IMR-90 (cell line): ENCODE measurements around the gene KRTAP9-3. TPM values are rescaled to one million over a fixed set of nuclear protein-coding genes. Genes with fewer than 3 reads are reported as not detected.

Experiments used
- ATAC-seq: fragments of 200-7000 bp; cut with Tn5 transposase; 2 replicates; pipeline ENCODE4 v1.9.1; 2020; ENCODE audit warnings: low read depth, mild to moderate bottlenecking, moderate library complexity
- BruUV-seq: library from RNA; stranded (reverse); fragments of 400-500 nt; replicated peaks from 2 replicates; lab custom pipeline; 2021; lab: Mats Ljungman, UMichigan
- CTCF ChIA-PET: fragments of 300-600 bp; formaldehyde crosslinking; extraction: SDS; loops from one replicate; lab custom pipeline; 2021; ENCODE audit warnings: antibody characterized with exemption; lab: Yijun Ruan, JAX
- POLR2A ChIA-PET: fragments of 300-600 bp; sonication (Branson Sonifier 250); formaldehyde crosslinking; loops from one replicate; lab custom pipeline; 2022; ENCODE audit warnings: antibody characterized with exemption; ENCODE audit not compliant: unreplicated experiment; lab: Charles Lee
- DNase-seq: peaks from one replicate; pipeline ENCODE4 v3.0.0; 2013
- H2AFZ ChIP-seq: replicated peaks from 2 replicates; pipeline ENCODE3; 2013; ENCODE audit warnings: low read length, mild to moderate bottlenecking; ENCODE audit not compliant: poor library complexity
- H2AK5ac ChIP-seq: 2 replicates; pipeline ENCODE4 v1.6.1; 2013; ENCODE audit warnings: low read depth, low read length, inconsistent platforms
- H2AK9ac ChIP-seq: replicated peaks from 2 replicates; pipeline ENCODE3; 2013; ENCODE audit warnings: mild to moderate bottlenecking, low read depth, low read length, moderate library complexity; ENCODE audit not compliant: poor library complexity
- H2BK120ac ChIP-seq: 2 replicates; pipeline ENCODE4 v1.6.1; 2013; ENCODE audit warnings: low read depth, low read length, inconsistent platforms
- H2BK15ac ChIP-seq: 3 replicates; pipeline ENCODE4 v1.6.1; 2013; ENCODE audit warnings: low read depth, low read length, inconsistent platforms
- H2BK20ac ChIP-seq: 2 replicates; pipeline ENCODE4 v1.6.1; 2013; ENCODE audit warnings: low read depth, mild to moderate bottlenecking, inconsistent platforms, low read length, moderate library complexity
- H2BK5ac ChIP-seq: 2 replicates; pipeline ENCODE4 v1.6.1; 2013; ENCODE audit warnings: mild to moderate bottlenecking, low read depth, low read length, inconsistent platforms; ENCODE audit not compliant: poor library complexity, severe bottlenecking
- H3K14ac ChIP-seq: replicated peaks from 2 replicates; pipeline ENCODE4 v1.6.1; 2013; ENCODE audit warnings: low read depth, low read length, inconsistent platforms
- H3K18ac ChIP-seq: 2 replicates; pipeline ENCODE4 v1.6.1; 2013; ENCODE audit warnings: low read depth, low read length, control low read depth
- H3K23ac ChIP-seq: 2 replicates; pipeline ENCODE4 v1.6.1; 2013; ENCODE audit warnings: low read depth, low read length, inconsistent platforms
- H3K27ac ChIP-seq: 2 replicates; pipeline ENCODE4 v1.5.1; 2013; ENCODE audit warnings: mild to moderate bottlenecking, control low read depth, low read length; ENCODE audit not compliant: insufficient read depth
- H3K27me3 ChIP-seq: 2 replicates; pipeline ENCODE4 v1.6.1; 2013; ENCODE audit warnings: low read length; ENCODE audit not compliant: control insufficient read depth, insufficient read depth
- H3K36me3 ChIP-seq: 2 replicates; pipeline ENCODE4 v1.6.1; 2013; ENCODE audit warnings: low read length, mixed read lengths; ENCODE audit not compliant: control insufficient read depth, insufficient read depth
- H3K4ac ChIP-seq: 2 replicates; pipeline ENCODE4 v1.6.1; 2013; ENCODE audit warnings: low read depth, low read length, inconsistent platforms
- H3K4me1 ChIP-seq: 2 replicates; pipeline ENCODE4 v1.6.1; 2013; ENCODE audit warnings: low read length, mixed read lengths; ENCODE audit not compliant: control insufficient read depth, insufficient read depth
- H3K4me2 ChIP-seq: 2 replicates; pipeline ENCODE4 v1.6.1; 2013; ENCODE audit warnings: low read depth, mild to moderate bottlenecking, control low read depth, low read length, moderate library complexity
- H3K4me3 ChIP-seq: 2 replicates; pipeline ENCODE4 v1.5.1; 2013; ENCODE audit warnings: low read depth, mild to moderate bottlenecking, control low read depth, low read length, moderate library complexity; ENCODE audit not compliant: insufficient read depth
- H3K56ac ChIP-seq: 2 replicates; pipeline ENCODE4 v1.6.1; 2013; ENCODE audit warnings: low read length, inconsistent platforms; ENCODE audit not compliant: insufficient read depth; ENCODE audit errors: extremely low read depth
- H3K79me1 ChIP-seq, 2 experiments: 2 replicates each; pipeline ENCODE4 v1.6.1; 2013; ENCODE audit warnings: low read length in 2 of 2, inconsistent platforms in 1 of 2, low read depth in 1 of 2
- H3K9ac ChIP-seq: 2 replicates; pipeline ENCODE4 v1.6.1; 2013; ENCODE audit warnings: low read depth, low read length, control low read depth
- H3K9me1 ChIP-seq: 2 replicates; pipeline ENCODE4 v1.6.1; 2013; ENCODE audit warnings: low read length, inconsistent platforms; ENCODE audit not compliant: insufficient read depth
- H3K9me3 ChIP-seq: 2 replicates; pipeline ENCODE4 v1.6.1; 2013; ENCODE audit warnings: low read length; ENCODE audit not compliant: control insufficient read depth, insufficient read depth
- H4K20me1 ChIP-seq: 2 replicates; pipeline ENCODE4 v1.6.1; 2013; ENCODE audit warnings: low read length, inconsistent platforms; ENCODE audit not compliant: insufficient read depth
- H4K5ac ChIP-seq: 2 replicates; pipeline ENCODE4 v1.6.1; 2013; ENCODE audit warnings: mild to moderate bottlenecking, low read depth, low read length, control low read depth
- H4K8ac ChIP-seq, 2 experiments: 2 replicates each; pipeline ENCODE4 v1.6.1; 2013; ENCODE audit warnings: low read depth in 2 of 2, low read length in 2 of 2, control low read depth in 1 of 2, inconsistent platforms in 1 of 2
- H4K91ac ChIP-seq: 2 replicates; pipeline ENCODE4 v1.6.1; 2013; ENCODE audit warnings: low read depth, low read length, inconsistent platforms; ENCODE audit not compliant: insufficient read depth
- BHLHE40 ChIP-seq: fragments of 150-350 bp; IDR thresholded peaks from 2 replicates; pipeline ENCODE4 v1.6.1; 2016; ENCODE audit warnings: mild to moderate bottlenecking, low read depth, low read length
- CEBPB ChIP-seq: IDR thresholded peaks from 2 replicates; pipeline ENCODE4 v1.6.1; 2012; ENCODE audit warnings: low read depth, low read length, improper control_type of control experiment
- CHD1 ChIP-seq: IDR thresholded peaks from 2 replicates; pipeline ENCODE4 v1.6.1; 2012; ENCODE audit warnings: low read depth, low read length, improper control_type of control experiment
- FOS ChIP-seq: fragments of 150-350 bp; IDR thresholded peaks from 2 replicates; pipeline ENCODE4 v1.6.1; 2016; ENCODE audit warnings: low read depth, low read length
- MAFK ChIP-seq: IDR thresholded peaks from 2 replicates; pipeline ENCODE4 v1.6.1; 2012; ENCODE audit warnings: low read depth, low read length, improper control_type of control experiment
- MAZ ChIP-seq: IDR thresholded peaks from 2 replicates; pipeline ENCODE4 v1.6.1; 2012; ENCODE audit warnings: low read depth, mild to moderate bottlenecking, low read length, improper control_type of control experiment, moderate library complexity, borderline replicate concordance
- MXI1 ChIP-seq: IDR thresholded peaks from 2 replicates; pipeline ENCODE4 v1.6.1; 2012; ENCODE audit warnings: low read depth, mild to moderate bottlenecking, low read length, moderate library complexity, borderline replicate concordance
- NFE2L2 ChIP-seq: fragments of 150-350 bp; IDR thresholded peaks from 2 replicates; pipeline ENCODE4 v1.6.1; 2016; ENCODE audit warnings: low read depth, mild to moderate bottlenecking, low read length
- POLR2A ChIP-seq: IDR thresholded peaks from 2 replicates; pipeline ENCODE4 v1.6.1; 2012; ENCODE audit warnings: mild to moderate bottlenecking, low read depth, low read length
- RAD21 ChIP-seq: IDR thresholded peaks from 2 replicates; pipeline ENCODE4 v1.6.1; 2012; ENCODE audit warnings: low read length, improper control_type of control experiment
- RCOR1 ChIP-seq: IDR thresholded peaks from 2 replicates; pipeline ENCODE4 v1.6.1; 2012; ENCODE audit warnings: mild to moderate bottlenecking, low read length, improper control_type of control experiment; ENCODE audit not compliant: insufficient replicate concordance
- RFX5 ChIP-seq: IDR thresholded peaks from 2 replicates; pipeline ENCODE4 v1.8.0; 2012; ENCODE audit warnings: low read depth, mild to moderate bottlenecking, low read length, moderate library complexity
- SMC3 ChIP-seq: fragments of 150-350 bp; IDR thresholded peaks from 2 replicates; pipeline ENCODE4 v1.6.1; 2016; ENCODE audit warnings: low read depth, mild to moderate bottlenecking, antibody characterized with exemption, low read length, moderate library complexity
- WGBS, 2 experiments: methylation state at CpG; one replicate each; pipeline versions ENCODE4 v1.1.5 to v1.1.7; 2013; ENCODE audit warnings: missing lambda C conversion rate in 2 of 2; ENCODE audit not compliant: insufficient read length in 1 of 2; ENCODE audit errors: extremely low coverage in 2 of 2; 5-methylcytosine and 5-hydroxymethylcytosine counted together
- dilution Hi-C: fragments of 300-500 bp; cut with HindIII; formaldehyde crosslinking; loops from one replicate; pipeline ENCODE4 v1.14.3; 2018; ENCODE audit warnings: low sequenced_read_pairs; ENCODE audit not compliant: unreplicated experiment
- in situ Hi-C: fragments of 300-500 bp; cut with MboI; formaldehyde crosslinking; loops from 3 replicates; pipeline ENCODE4 v1.14.3; 2019; ENCODE audit warnings: low sequenced_read_pairs, inconsistent platforms, mixed read lengths
- intact Hi-C: fragments of 100-400 bp; cut with micrococcal nuclease; formaldehyde crosslinking; loops from 2 replicates; pipeline ENCODE4 v1.10.0; 2022
- polyA plus RNA-seq, 3 experiments: library from polyadenylated mRNA; depleted of rRNA; stranded (reverse); fragments of >200 nt; gene quantifications; 2 replicates each; pipeline ENCODE4 v1.2.3, GENCODE V29; 2012; ENCODE audit warnings: low replicate concordance in 1 of 3
- total RNA-seq: library from RNA; depleted of rRNA; stranded (reverse); fragments of >200 nt; gene quantifications from 2 replicates; pipeline ENCODE4 v1.2.3, GENCODE V29; 2012
- TF ChIP-seq, protein P1 (sequence below): conservative IDR thresholded peaks from 2 replicates; pipeline ENCODE4 v1.5.1; 2012; ENCODE audit warnings: mild to moderate bottlenecking, low read depth, low read length, improper control_type of control experiment
- TF ChIP-seq, protein P2 (sequence below): fragments of 150-350 bp; IDR thresholded peaks from 2 replicates; pipeline ENCODE4 v1.6.1; 2017; ENCODE audit warnings: mild to moderate bottlenecking, antibody characterized with exemption, low read length, low read depth
- TF ChIP-seq, protein P3 (sequence below): fragments of 150-350 bp; IDR thresholded peaks from 2 replicates; pipeline ENCODE4 v1.6.1; 2016; ENCODE audit warnings: low read depth, mild to moderate bottlenecking, low read length, moderate library complexity, borderline replicate concordance

The KRTAP9-3 gene
- total and polyA plus RNA-seq, 2 of the 4 experiments (the other 2 are of a cell fraction): not detected

DNA sequence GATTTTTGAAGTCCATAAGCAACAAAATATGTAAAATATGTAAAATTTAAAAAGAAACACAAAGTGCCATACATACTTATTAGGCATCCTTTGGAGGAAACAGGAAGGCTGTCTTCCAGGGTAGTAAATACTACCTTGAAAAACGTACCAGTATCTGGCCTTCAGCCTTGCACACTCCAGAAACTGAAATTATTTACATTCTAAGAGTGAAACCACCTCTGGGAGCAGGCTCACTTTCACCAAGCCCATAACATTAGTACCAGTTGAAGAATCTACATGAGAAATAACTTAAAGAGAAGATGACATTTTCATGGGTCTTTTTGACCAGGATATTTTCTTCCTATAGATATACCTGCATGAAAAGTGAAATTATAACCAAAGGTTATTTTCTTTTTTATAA, 36.2 kb upstream of the KRTAP9-3 start:
- BruUV-seq: no TSS peak
- H2BK20ac ChIP-seq: no peak overlapping the region
- dilution Hi-C loops (no loop called here), in situ Hi-C loops (no loop called here), intact Hi-C loops (no loop called here)
- H3K18ac ChIP-seq: no peak overlapping the region
- no peak overlapping the region for H3K9ac ChIP-seq
- no peaks in the 10 kb centered on the region for H3K9me1 ChIP-seq
- ChIA-PET POLR2A (no interaction called here), CTCF (no interaction called here)
- H4K8ac ChIP-seq: no peak overlapping the region
- DNase-seq (no peak), ATAC-seq (no peak; the same call in 1 of the 2 replicates)
- H2AK5ac ChIP-seq: no peak overlapping the region
- H4K5ac ChIP-seq: no peak overlapping the region
- no peak overlapping the region for H3K27ac ChIP-seq
- H3K27me3 ChIP-seq: no peaks in the 10 kb centered on the region; the same call in 1 of the 2 replicates
- no CpG with 5 or more reads among the region's 1 CpG for WGBS, 2 experiments
- no peak overlapping the region for H2AFZ ChIP-seq
- H3K23ac ChIP-seq: no peak overlapping the region
- no peak overlapping the region for H3K14ac ChIP-seq
- no peak overlapping the region for H2AK9ac ChIP-seq
- H3K4me1 ChIP-seq: no peaks in the 10 kb centered on the region
- H3K79me1 ChIP-seq: no peaks in the 10 kb centered on the region
- no peak overlapping the region for H2BK15ac ChIP-seq
- TF ChIP-seq CEBPB (no peak), RCOR1 (no peak), RAD21 (no peak), FOS (no peak), BHLHE40 (no peak), POLR2A (no peak), CHD1 (no peak), SMC3 (no peak), MXI1 (no peak), MAFK (no peak), NFE2L2 (no peak), RFX5 (no peak), MAZ (no peak)
- TF ChIP-seq, protein P1, sequence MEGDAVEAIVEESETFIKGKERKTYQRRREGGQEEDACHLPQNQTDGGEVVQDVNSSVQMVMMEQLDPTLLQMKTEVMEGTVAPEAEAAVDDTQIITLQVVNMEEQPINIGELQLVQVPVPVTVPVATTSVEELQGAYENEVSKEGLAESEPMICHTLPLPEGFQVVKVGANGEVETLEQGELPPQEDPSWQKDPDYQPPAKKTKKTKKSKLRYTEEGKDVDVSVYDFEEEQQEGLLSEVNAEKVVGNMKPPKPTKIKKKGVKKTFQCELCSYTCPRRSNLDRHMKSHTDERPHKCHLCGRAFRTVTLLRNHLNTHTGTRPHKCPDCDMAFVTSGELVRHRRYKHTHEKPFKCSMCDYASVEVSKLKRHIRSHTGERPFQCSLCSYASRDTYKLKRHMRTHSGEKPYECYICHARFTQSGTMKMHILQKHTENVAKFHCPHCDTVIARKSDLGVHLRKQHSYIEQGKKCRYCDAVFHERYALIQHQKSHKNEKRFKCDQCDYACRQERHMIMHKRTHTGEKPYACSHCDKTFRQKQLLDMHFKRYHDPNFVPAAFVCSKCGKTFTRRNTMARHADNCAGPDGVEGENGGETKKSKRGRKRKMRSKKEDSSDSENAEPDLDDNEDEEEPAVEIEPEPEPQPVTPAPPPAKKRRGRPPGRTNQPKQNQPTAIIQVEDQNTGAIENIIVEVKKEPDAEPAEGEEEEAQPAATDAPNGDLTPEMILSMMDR: no peak
- TF ChIP-seq, protein P2, sequence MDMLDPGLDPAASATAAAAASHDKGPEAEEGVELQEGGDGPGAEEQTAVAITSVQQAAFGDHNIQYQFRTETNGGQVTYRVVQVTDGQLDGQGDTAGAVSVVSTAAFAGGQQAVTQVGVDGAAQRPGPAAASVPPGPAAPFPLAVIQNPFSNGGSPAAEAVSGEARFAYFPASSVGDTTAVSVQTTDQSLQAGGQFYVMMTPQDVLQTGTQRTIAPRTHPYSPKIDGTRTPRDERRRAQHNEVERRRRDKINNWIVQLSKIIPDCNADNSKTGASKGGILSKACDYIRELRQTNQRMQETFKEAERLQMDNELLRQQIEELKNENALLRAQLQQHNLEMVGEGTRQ: no peak
- TF ChIP-seq, protein P3, sequence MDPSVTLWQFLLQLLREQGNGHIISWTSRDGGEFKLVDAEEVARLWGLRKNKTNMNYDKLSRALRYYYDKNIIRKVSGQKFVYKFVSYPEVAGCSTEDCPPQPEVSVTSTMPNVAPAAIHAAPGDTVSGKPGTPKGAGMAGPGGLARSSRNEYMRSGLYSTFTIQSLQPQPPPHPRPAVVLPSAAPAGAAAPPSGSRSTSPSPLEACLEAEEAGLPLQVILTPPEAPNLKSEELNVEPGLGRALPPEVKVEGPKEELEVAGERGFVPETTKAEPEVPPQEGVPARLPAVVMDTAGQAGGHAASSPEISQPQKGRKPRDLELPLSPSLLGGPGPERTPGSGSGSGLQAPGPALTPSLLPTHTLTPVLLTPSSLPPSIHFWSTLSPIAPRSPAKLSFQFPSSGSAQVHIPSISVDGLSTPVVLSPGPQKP: no peak
- no peak overlapping the region for H3K56ac ChIP-seq
- H3K4me2 ChIP-seq: no peak overlapping the region
- no peak overlapping the region for H3K4ac ChIP-seq
- H3K4me3 ChIP-seq: no peak overlapping the region
- H3K9me3 ChIP-seq: no peaks in the 10 kb centered on the region
- no peak overlapping the region for H2BK120ac ChIP-seq
- no peaks in the 10 kb centered on the region for H4K20me1 ChIP-seq
- no peaks in the 10 kb centered on the region for H3K36me3 ChIP-seq
- no peak overlapping the region for H2BK5ac ChIP-seq
- no peak overlapping the region for H4K91ac ChIP-seq
